Tibial nerve (tissue), 3 donors: Measurements from ENCODE around the gene PRDM2.

Experiments
- CTCF ChIP-seq, 5 experiments: fragments of 200-600 bp in 3 of 5; fragments of 450-650 bp in 2 of 5; sonication (generic) in 3 of 5; IDR thresholded peaks; one replicate each; pipeline ENCODE4 v1.5.1; 2016 to 2019; ENCODE audit warnings: antibody characterized with exemption in 5 of 5, mild to moderate bottlenecking in 3 of 5, moderate library complexity in 2 of 5
- POLR2A ChIP-seq, 2 donors: fragments of 450-650 bp; IDR thresholded peaks; one replicate each; pipeline ENCODE4 v1.6.1; 2017; ENCODE audit warnings: antibody characterized with exemption in 2 of 2, mild to moderate bottlenecking in 2 of 2, moderate library complexity in 2 of 2

- TF ChIP-seq CTCF (IDR thresholded peaks at IDR 0.05): no peak
- no peak for TF ChIP-seq POLR2A (IDR thresholded peaks at IDR 0.05)
These were observed 37.5 kb upstream of the PRDM2 start for GRCh38 chr1:13662493-13662892.
